Suprapubic skin (tissue), 3 donors: ENCODE results near the gene INSR.

ENCODE experiments used
- CTCF ChIP-seq, 2 donors: fragments of 200-600 bp in 1 of 2; fragments of 450-650 bp in 1 of 2; sonication (generic) in 1 of 2; IDR thresholded peaks; one replicate each; pipeline ENCODE4 v1.5.1; 2016 to 2019; ENCODE audit warnings: antibody characterized with exemption in 2 of 2, mild to moderate bottlenecking in 1 of 2, moderate library complexity in 1 of 2
- POLR2AphosphoS5 ChIP-seq, 3 donors: sonication (generic); formaldehyde crosslinking; IDR thresholded peaks; one replicate each; pipeline ENCODE4 v1.6.1; 2017; ENCODE audit warnings: antibody characterized with exemption in 3 of 3

DNA sequence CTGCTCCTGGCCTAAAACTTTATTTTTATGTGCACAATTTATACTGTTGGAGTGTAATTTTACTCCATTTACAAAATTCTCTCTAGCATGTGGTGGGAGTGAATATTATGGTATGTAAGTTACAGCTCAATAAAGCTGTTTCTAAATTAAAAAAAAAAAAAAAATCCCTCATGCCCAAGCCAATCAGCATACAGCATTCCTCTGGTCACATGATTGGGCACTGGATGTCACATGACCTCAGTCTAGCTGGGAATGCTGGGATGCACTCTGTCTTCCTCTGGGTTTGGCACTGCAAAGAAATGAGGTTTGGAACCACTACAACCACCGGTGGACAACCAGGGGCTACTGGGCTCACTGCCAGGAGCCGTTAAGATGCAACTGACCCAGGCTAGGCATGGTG is 157.1 kb downstream of the INSR start:
- TF ChIP-seq CTCF (IDR thresholded peaks at IDR 0.05) (no peak), POLR2AphosphoS5 (IDR thresholded peaks at IDR 0.05) (no peak)
